Prostate gland (tissue), 2 donors: ENCODE measurements around the gene ADGRD1. TPM values are rescaled to one million over a fixed set of nuclear protein-coding genes. Genes with fewer than 3 reads are reported as not detected.

Source experiments
- DNase-seq: peaks from one replicate; pipeline ENCODE4 v3.0.0-alpha.2; 2019; ENCODE audit warnings: low spot score
- H3K27ac ChIP-seq, 2 donors: fragments of 200-600 bp; sonication (generic); 2 replicates each; pipeline ENCODE4 v1.5.1; 2017 to 2019
- H3K27me3 ChIP-seq: fragments of 200-600 bp; sonication (generic); replicated peaks from 2 replicates; pipeline ENCODE4 v1.5.1; 2019; ENCODE audit not compliant: insufficient read depth
- H3K36me3 ChIP-seq, 2 donors: fragments of 200-600 bp; sonication (generic); 1 replicate in 1 of 2; 2 replicates in 1 of 2; pipeline versions ENCODE4 v1.5.1 to v1.8.1; 2017 to 2019
- H3K4me1 ChIP-seq: fragments of 200-600 bp; sonication (generic); replicated peaks from 2 replicates; pipeline ENCODE4 v1.5.1; 2019
- H3K4me3 ChIP-seq, 2 donors: fragments of 200-600 bp; sonication (generic); 2 replicates each; pipeline ENCODE4 v1.5.1; 2017 to 2019
- H3K9me3 ChIP-seq: fragments of 200-600 bp; sonication (generic); 2 replicates; pipeline ENCODE4 v1.5.1; 2017
- CTCF ChIP-seq, 4 experiments: fragments of 200-600 bp in 2 of 4; fragments of 450-650 bp in 2 of 4; sonication (generic) in 2 of 4; IDR thresholded peaks; 1 replicate in 3 of 4; 2 replicates in 1 of 4; pipeline ENCODE4 v1.5.1; 2016 to 2019; ENCODE audit warnings: antibody characterized with exemption in 4 of 4, mild to moderate bottlenecking in 2 of 4, moderate library complexity in 2 of 4
- POLR2A ChIP-seq: fragments of 450-650 bp; IDR thresholded peaks from one replicate; pipeline ENCODE4 v1.6.1; 2016; ENCODE audit warnings: antibody characterized with exemption, mild to moderate bottlenecking
- POLR2AphosphoS5 ChIP-seq: sonication (generic); formaldehyde crosslinking; IDR thresholded peaks from one replicate; pipeline ENCODE4 v1.6.1; 2017; ENCODE audit warnings: antibody characterized with exemption
- WGBS: methylation state at CpG from one replicate; pipeline ENCODE4 v1.1.5; 2018; 5-methylcytosine and 5-hydroxymethylcytosine counted together
- intact Hi-C: fragments of 100-400 bp; cut with DNase I; formaldehyde crosslinking; loops from one replicate; pipeline ENCODE4 v1.14.2; 2022
- total RNA-seq, 2 donors: library from RNA; depleted of rRNA; stranded (reverse); fragments of >200 nt; gene quantifications; one replicate each; pipeline ENCODE4 v1.1.0, GENCODE V29; 2016

ADGRD1 gene
- total RNA-seq, 2 donors from 2014 or later: 4.3 to 20.9 TPM

- no peaks in the 10 kb centered on the region for H3K9me3 ChIP-seq
- intact Hi-C loops: no loop called here
- no peaks in the 10 kb centered on the region for H3K27me3 ChIP-seq
- no peaks in the 10 kb centered on the region for H3K4me1 ChIP-seq
- no peak for TF ChIP-seq CTCF (IDR thresholded peaks at IDR 0.05)
- TF ChIP-seq POLR2AphosphoS5: no peak
- TF ChIP-seq POLR2A: no peak
- WGBS: 89% methylated on average over 1 of the region's 1 CpG
- no peak for DNase-seq
- H3K36me3 ChIP-seq: no peaks in the 10 kb centered on the region
- no peak overlapping the region for H3K4me3 ChIP-seq
- H3K27ac ChIP-seq: no peak overlapping the region
Measured at GRCh38 chr12:131177599-131177998, 223.9 kb downstream of the ADGRD1 start.

GRCh38 chr12:131187602-131188001, 233.9 kb downstream of the ADGRD1 start:
- H3K27ac ChIP-seq: no peak overlapping the region
- no peak for DNase-seq
- H3K4me3 ChIP-seq: no peak overlapping the region
- intact Hi-C loops: no loop called here
- no peaks in the 10 kb centered on the region for H3K36me3 ChIP-seq
- H3K4me1 ChIP-seq: no peaks in the 10 kb centered on the region
- WGBS: 68% methylated on average over 1 of the region's 1 CpG
- TF ChIP-seq POLR2AphosphoS5 (no peak), POLR2A (no peak), CTCF (IDR thresholded peaks at IDR 0.05) (no peak)
- no peaks in the 10 kb centered on the region for H3K27me3 ChIP-seq
- no peaks in the 10 kb centered on the region for H3K9me3 ChIP-seq

GRCh38 chr12:131188131-131189050, 234.7 kb downstream of the ADGRD1 start:
- Histone ChIP-seq H3K4me1 (no peaks in the 10 kb centered on the region), H3K36me3 (no peaks in the 10 kb centered on the region), H3K4me3 (no peak overlapping the region), H3K9me3 (no peaks in the 10 kb centered on the region), H3K27ac (no peak overlapping the region), H3K27me3 (peaks cover 3% of the 10 kb centered on the region)
- no peak for DNase-seq
- TF ChIP-seq CTCF (IDR thresholded peaks at IDR 0.05) (no peak), POLR2AphosphoS5 (no peak), POLR2A (no peak)
- intact Hi-C loops: no loop called here
- WGBS: 93% methylated on average over 6 of the region's 6 CpGs

GRCh38 chr12:131189781-131190180, 236.1 kb downstream of the ADGRD1 start:
- intact Hi-C loops: no loop called here
- no peak overlapping the region for H3K4me3 ChIP-seq
- TF ChIP-seq POLR2A: no peak
- no peak for TF ChIP-seq CTCF (IDR thresholded peaks at IDR 0.05)
- TF ChIP-seq POLR2AphosphoS5: no peak
- H3K4me1 ChIP-seq: no peaks in the 10 kb centered on the region
- DNase-seq: no peak
- no peaks in the 10 kb centered on the region for H3K9me3 ChIP-seq
- H3K27me3 ChIP-seq: peaks cover 5% of the 10 kb centered on the region
- WGBS: 92% methylated on average over 1 of the region's 1 CpG
- H3K27ac ChIP-seq: no peak overlapping the region
- H3K36me3 ChIP-seq: no peaks in the 10 kb centered on the region

- Histone ChIP-seq H3K36me3 (no peaks in the 10 kb centered on the region), H3K4me3 (no peak overlapping the region), H3K9me3 (no peaks in the 10 kb centered on the region), H3K27ac (no peak overlapping the region), H3K27me3 (peaks cover 5% of the 10 kb centered on the region), H3K4me1 (no peaks in the 10 kb centered on the region)
- 67% methylated on average over 4 of the region's 4 CpGs for WGBS
- TF ChIP-seq CTCF (IDR thresholded peaks at IDR 0.05) (no peak), POLR2A (no peak), POLR2AphosphoS5 (no peak)
- no peak for DNase-seq
- intact Hi-C loops: no loop called here
Measured at GRCh38 chr12:131190965-131191364, 237.3 kb downstream of the ADGRD1 start.
